GM21717 (cell line): ENCODE measurements around the gene GATAD2A.
"Not testable (repeated sequence)": the region's sequence is repeated elsewhere in the genome, so short reads cannot be mapped to it uniquely, and the experiment has no call there.

ENCODE experiments used
- ATAC-seq: cut with Tn5 transposase; IDR thresholded peaks from one replicate; pipeline ENCODE4 v1.9.1; 2021; ENCODE audit warnings: mild to moderate bottlenecking, moderate library complexity; ENCODE audit not compliant: unreplicated experiment

The GATAD2A gene

GRCh38 chr19:19404879-19405860 is at the start of gene GATAD2A:
Gene GATAD2A, plus strand, starts transcription at chr19:19405675. Its CDS starts 59,671 bp downstream, at chr19:19465346.
- peak; percentile 54 for ATAC-seq

GRCh38 chr19:19356500-19356899 is 49.0 kb upstream of the GATAD2A start:
- ATAC-seq, result no peak

- no peak for ATAC-seq
Observed at GRCh38 chr19:19356901-19357566, 48.4 kb upstream of the GATAD2A start.

GRCh38 chr19:19361075-19361594 is 44.3 kb upstream of the GATAD2A start:
- ATAC-seq, result peak; percentile 59

GRCh38 chr19:19362075-19362474 is 43.4 kb upstream of the GATAD2A start:
- ATAC-seq, result no peak

GRCh38 chr19:19366434-19367396 is 38.8 kb upstream of the GATAD2A start:
- ATAC-seq, result no peak

- ATAC-seq, result no peak
Observed at GRCh38 chr19:19368087-19368486, 37.4 kb upstream of the GATAD2A start.

GRCh38 chr19:19371059-19371458 is 34.4 kb upstream of the GATAD2A start:
- ATAC-seq, result no peak

- ATAC-seq, result no peak
Observed at GRCh38 chr19:19372656-19373416, 32.6 kb upstream of the GATAD2A start.

GRCh38 chr19:19379527-19379926 is 25.9 kb upstream of the GATAD2A start:
- ATAC-seq, result no peak

GRCh38 chr19:19380316-19380715 is 25.2 kb upstream of the GATAD2A start:
- ATAC-seq, result not testable (repeated sequence)

GRCh38 chr19:19381007-19381926 is 24.2 kb upstream of the GATAD2A start:
- ATAC-seq, result no peak

- ATAC-seq, result no peak
Observed at GRCh38 chr19:19382118-19382517, 23.4 kb upstream of the GATAD2A start.

- ATAC-seq, result no peak
Observed at GRCh38 chr19:19384486-19384885, 21.0 kb upstream of the GATAD2A start.

GRCh38 chr19:19385131-19385895 is 20.2 kb upstream of the GATAD2A start:
- ATAC-seq, result peak; percentile 86

- ATAC-seq, result peak; percentile 18
Observed at GRCh38 chr19:19385896-19386869, 19.3 kb upstream of the GATAD2A start.

GRCh38 chr19:19387108-19387507 is 18.4 kb upstream of the GATAD2A start:
- ATAC-seq, result no peak
